HEK293T (cell line): ENCODE results near the gene MRPS2.

ENCODE experiments used
- ARNT ChIP-seq: fragments of 450-650 bp; IDR thresholded peaks from 2 replicates; pipeline ENCODE4 v1.6.1; 2017; ENCODE audit warnings: mild to moderate bottlenecking
- BHLHE40 ChIP-seq: fragments of 450-650 bp; IDR thresholded peaks from 2 replicates; pipeline ENCODE4 v1.6.1; 2016; ENCODE audit warnings: mild to moderate bottlenecking, moderate library complexity, borderline replicate concordance
- CTBP1 ChIP-seq: fragments of 450-650 bp; IDR thresholded peaks from 2 replicates; pipeline ENCODE4 v1.6.1; 2016; ENCODE audit warnings: borderline replicate concordance
- ELF4 ChIP-seq: fragments of 450-650 bp; IDR thresholded peaks from 2 replicates; pipeline ENCODE4 v1.6.1; 2017; ENCODE audit warnings: antibody characterized with exemption
- FOXK2 ChIP-seq: fragments of 450-650 bp; IDR thresholded peaks from 2 replicates; pipeline ENCODE4 v1.6.1; 2016; ENCODE audit warnings: mild to moderate bottlenecking
- FOXM1 ChIP-seq: fragments of 450-650 bp; IDR thresholded peaks from 2 replicates; pipeline ENCODE4 v1.6.1; 2017; ENCODE audit warnings: mild to moderate bottlenecking, borderline replicate concordance
- HDGF ChIP-seq: fragments of 450-650 bp; IDR thresholded peaks from 2 replicates; pipeline ENCODE4 v1.6.1; 2017; ENCODE audit warnings: antibody characterized with exemption, borderline replicate concordance
- L3MBTL2 ChIP-seq: fragments of 450-650 bp; conservative IDR thresholded peaks from 2 replicates; pipeline ENCODE4 v1.6.1; 2016; ENCODE audit warnings: mild to moderate bottlenecking
- LEF1 ChIP-seq: fragments of 450-650 bp; IDR thresholded peaks from 2 replicates; pipeline ENCODE4 v1.6.1; 2017; ENCODE audit warnings: mild to moderate bottlenecking, borderline replicate concordance
- PKNOX1 ChIP-seq: fragments of 450-650 bp; IDR thresholded peaks from 2 replicates; pipeline ENCODE4 v1.6.1; 2016
- SP1 ChIP-seq: fragments of 450-650 bp; IDR thresholded peaks from 2 replicates; pipeline ENCODE4 v1.6.1; 2017
- SUZ12 ChIP-seq: fragments of 450-650 bp; IDR thresholded peaks from 2 replicates; pipeline ENCODE4 v1.6.1; 2016; ENCODE audit warnings: mild to moderate bottlenecking
- TARDBP ChIP-seq: fragments of 450-650 bp; IDR thresholded peaks from 2 replicates; pipeline ENCODE4 v1.6.1; 2016
- ZNF384 ChIP-seq: fragments of 450-650 bp; IDR thresholded peaks from 2 replicates; pipeline ENCODE4 v1.6.1; 2016

GRCh38 chr9:135551456-135551855 is 51.0 kb downstream of the MRPS2 start:
- no peak for TF ChIP-seq SP1
- no peak for TF ChIP-seq PKNOX1
- no peak for TF ChIP-seq BHLHE40
- TF ChIP-seq FOXM1, result no peak
- TF ChIP-seq LEF1, result no peak
- TF ChIP-seq CTBP1, result no peak
- no peak for TF ChIP-seq ZNF384
- TF ChIP-seq L3MBTL2, result no peak
- no peak for TF ChIP-seq ELF4
- no peak for TF ChIP-seq TARDBP
- no peak for TF ChIP-seq ARNT
- no peak for TF ChIP-seq FOXK2
- TF ChIP-seq SUZ12, result no peak
- TF ChIP-seq HDGF, result no peak
